Sigmoid colon (tissue), 7 donors: Measurements from ENCODE around the gene PLPP4. TPM values are rescaled to one million over a fixed set of nuclear protein-coding genes. Genes with fewer than 3 reads are reported as not detected.

ENCODE experiments used
- DNase-seq: peaks from one replicate; pipeline ENCODE4 v3.0.0-alpha.2; 2019
- H3K27ac ChIP-seq, 4 donors: fragments of 200-600 bp; sonication (generic); one replicate each; pipeline ENCODE4 v1.5.1; 2016 to 2019; ENCODE audit warnings: mild to moderate bottlenecking in 1 of 4
- H3K27me3 ChIP-seq, 3 donors: fragments of 200-600 bp; sonication (generic); one replicate each; pipeline ENCODE4 v1.5.1; 2019; ENCODE audit warnings: mild to moderate bottlenecking in 1 of 3
- H3K36me3 ChIP-seq, 4 donors: fragments of 200-600 bp; sonication (generic); one replicate each; pipeline ENCODE4 v1.5.1; 2016 to 2019
- H3K4me1 ChIP-seq, 4 donors: fragments of 200-600 bp; sonication (generic); one replicate each; pipeline ENCODE4 v1.5.1; 2017 to 2019
- H3K4me3 ChIP-seq, 4 donors: fragments of 200-600 bp; sonication (generic); one replicate each; pipeline ENCODE4 v1.5.1; 2017 to 2019; ENCODE audit warnings: mild to moderate bottlenecking in 2 of 4, moderate library complexity in 1 of 4
- H3K9me3 ChIP-seq, 4 donors: fragments of 200-600 bp in 3 of 4; sonication (generic) in 3 of 4; one replicate each; pipeline versions ENCODE4 v1.5.1 to v1.6.1; 2013 to 2019
- EP300 ChIP-seq, 4 donors: sonication (generic); formaldehyde crosslinking; IDR thresholded peaks; one replicate each; pipeline ENCODE4 v1.6.1; 2017; ENCODE audit warnings: antibody characterized with exemption in 4 of 4
- POLR2A ChIP-seq, 2 donors: fragments of 450-650 bp; IDR thresholded peaks; one replicate each; pipeline ENCODE4 v1.6.1; 2016; ENCODE audit warnings: antibody characterized with exemption in 2 of 2, mild to moderate bottlenecking in 2 of 2, moderate library complexity in 2 of 2
- POLR2AphosphoS5 ChIP-seq, 4 donors: sonication (generic); formaldehyde crosslinking; IDR thresholded peaks; one replicate each; pipeline ENCODE4 v1.6.1; 2017; ENCODE audit warnings: antibody characterized with exemption in 4 of 4
- WGBS, 2 donors: extraction: QIAGEN DNeasy Blood & Tissue Kit; methylation state at CpG; one replicate each; pipeline ENCODE4 v1.1.7; 2013; 5-methylcytosine and 5-hydroxymethylcytosine counted together
- intact Hi-C: fragments of 100-400 bp; cut with DNase I; formaldehyde crosslinking; loops from one replicate; pipeline ENCODE4 v1.15.1; 2023
- polyA plus RNA-seq, 3 donors: library from polyadenylated mRNA; stranded (reverse); fragments of 200-250 nt; gene quantifications; one replicate each; pipeline ENCODE4 v1.2.3, GENCODE V29; 2013
- total RNA-seq, 4 donors: library from RNA; depleted of rRNA; stranded (reverse); fragments of >200 nt; gene quantifications; one replicate each; pipeline ENCODE4 v1.1.0, GENCODE V29; 2016
- TF ChIP-seq, protein P1 (sequence below), 4 experiments: fragments of 450-650 bp in 3 of 4; fragments of 200-600 bp in 1 of 4; IDR thresholded peaks; one replicate each; pipeline ENCODE4 v1.5.1; 2016 to 2019; ENCODE audit warnings: antibody characterized with exemption in 4 of 4, mild to moderate bottlenecking in 3 of 4, moderate library complexity in 2 of 4
- donor health status: healthy with polysubstance abuse.
- donor health status: Bipolar disorder and iron deficiency.
- donor health status: healthy.

Gene PLPP4
- total and polyA plus RNA-seq, 7 donors: 0.96 to 3.2 (median 2.6) TPM; not detected in 2

DNA sequence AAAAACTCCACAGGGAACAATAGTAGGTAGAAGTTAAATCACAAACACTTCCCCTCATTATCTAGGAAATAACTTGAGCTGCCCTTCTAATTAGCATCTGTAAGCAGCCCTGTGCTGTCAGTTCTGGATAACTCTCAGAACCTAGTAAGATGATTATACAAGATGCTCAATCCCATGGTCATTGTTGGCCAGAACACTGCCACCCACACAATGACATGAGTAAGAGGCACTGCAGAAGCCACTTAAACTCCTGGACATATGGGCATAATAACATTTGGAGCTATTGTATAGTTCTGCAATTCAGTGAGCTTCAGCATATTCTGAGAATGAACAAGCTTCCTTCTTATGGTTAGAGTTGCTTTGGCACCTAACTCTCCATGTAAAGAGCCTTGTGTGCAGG is 153.8 kb downstream of the PLPP4 start:
- DNase-seq: no peak
- Histone ChIP-seq H3K36me3 (no peaks in the 10 kb centered on the region), H3K9me3 (peaks cover 0 to 3% (median 0%) of the 10 kb centered on the region in 4 donors), H3K27me3 (no peaks in the 10 kb centered on the region), H3K4me1 (no peaks in the 10 kb centered on the region), H3K4me3 (no peak overlapping the region), H3K27ac (no peak overlapping the region)
- TF ChIP-seq, protein P1, sequence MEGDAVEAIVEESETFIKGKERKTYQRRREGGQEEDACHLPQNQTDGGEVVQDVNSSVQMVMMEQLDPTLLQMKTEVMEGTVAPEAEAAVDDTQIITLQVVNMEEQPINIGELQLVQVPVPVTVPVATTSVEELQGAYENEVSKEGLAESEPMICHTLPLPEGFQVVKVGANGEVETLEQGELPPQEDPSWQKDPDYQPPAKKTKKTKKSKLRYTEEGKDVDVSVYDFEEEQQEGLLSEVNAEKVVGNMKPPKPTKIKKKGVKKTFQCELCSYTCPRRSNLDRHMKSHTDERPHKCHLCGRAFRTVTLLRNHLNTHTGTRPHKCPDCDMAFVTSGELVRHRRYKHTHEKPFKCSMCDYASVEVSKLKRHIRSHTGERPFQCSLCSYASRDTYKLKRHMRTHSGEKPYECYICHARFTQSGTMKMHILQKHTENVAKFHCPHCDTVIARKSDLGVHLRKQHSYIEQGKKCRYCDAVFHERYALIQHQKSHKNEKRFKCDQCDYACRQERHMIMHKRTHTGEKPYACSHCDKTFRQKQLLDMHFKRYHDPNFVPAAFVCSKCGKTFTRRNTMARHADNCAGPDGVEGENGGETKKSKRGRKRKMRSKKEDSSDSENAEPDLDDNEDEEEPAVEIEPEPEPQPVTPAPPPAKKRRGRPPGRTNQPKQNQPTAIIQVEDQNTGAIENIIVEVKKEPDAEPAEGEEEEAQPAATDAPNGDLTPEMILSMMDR (IDR thresholded peaks at IDR 0.05): no peak
- TF ChIP-seq POLR2AphosphoS5 (IDR thresholded peaks at IDR 0.05): no peak
- no peak for TF ChIP-seq POLR2A (IDR thresholded peaks at IDR 0.05)
- no peak for TF ChIP-seq EP300 (IDR thresholded peaks at IDR 0.05)
- intact Hi-C loops: no loop called here

- Histone ChIP-seq H3K9me3 (peaks cover 0 to 12% (median 0%) of the 10 kb centered on the region in 4 donors), H3K27me3 (no peaks in the 10 kb centered on the region), H3K4me1 (no peaks in the 10 kb centered on the region), H3K27ac (no peak overlapping the region), H3K36me3 (no peaks in the 10 kb centered on the region), H3K4me3 (no peak overlapping the region)
- TF ChIP-seq POLR2AphosphoS5 (IDR thresholded peaks at IDR 0.05) (no peak), POLR2A (IDR thresholded peaks at IDR 0.05) (no peak), EP300 (IDR thresholded peaks at IDR 0.05) (no peak)
- TF ChIP-seq, protein P1 (IDR thresholded peaks at IDR 0.05): no peak
- DNase-seq: no peak
- intact Hi-C loops: no loop called here
- 77 to 87% methylated on average over 2 of the region's 2 CpGs for WGBS, 2 donors
Observed at GRCh38 chr10:120612756-120613155, 155.7 kb downstream of the PLPP4 start.

- no peak overlapping the region for H3K4me3 ChIP-seq
- peaks cover 0 to 12% (median 0%) of the 10 kb centered on the region in 4 donors for H3K9me3 ChIP-seq
- 78 to 82% methylated on average over 3 of the region's 3 CpGs for WGBS, 2 donors
- intact Hi-C loops: no loop called here
- no peaks in the 10 kb centered on the region for H3K27me3 ChIP-seq
- TF ChIP-seq, protein P1 (IDR thresholded peaks at IDR 0.05): no peak
- TF ChIP-seq POLR2AphosphoS5 (IDR thresholded peaks at IDR 0.05): no peak
- TF ChIP-seq POLR2A (IDR thresholded peaks at IDR 0.05): no peak
- no peak for TF ChIP-seq EP300 (IDR thresholded peaks at IDR 0.05)
- no peaks in the 10 kb centered on the region for H3K36me3 ChIP-seq
- no peaks in the 10 kb centered on the region for H3K4me1 ChIP-seq
- H3K27ac ChIP-seq: no peak overlapping the region
- no peak for DNase-seq
Observed at GRCh38 chr10:120613180-120613579, 156.2 kb downstream of the PLPP4 start.

GRCh38 chr10:120614680-120615079 is 157.7 kb downstream of the PLPP4 start:
- no peak for DNase-seq
- Histone ChIP-seq H3K9me3 (peaks cover 0 to 12% (median 0%) of the 10 kb centered on the region in 4 donors), H3K4me3 (no peak overlapping the region), H3K27me3 (no peaks in the 10 kb centered on the region), H3K36me3 (no peaks in the 10 kb centered on the region), H3K4me1 (no peaks in the 10 kb centered on the region), H3K27ac (no peak overlapping the region)
- intact Hi-C loops: no loop called here
- TF ChIP-seq, protein P1 (IDR thresholded peaks at IDR 0.05): no peak
- TF ChIP-seq POLR2A (IDR thresholded peaks at IDR 0.05): no peak
- TF ChIP-seq POLR2AphosphoS5 (IDR thresholded peaks at IDR 0.05): no peak

GRCh38 chr10:120616311-120616911 is 159.4 kb downstream of the PLPP4 start:
- no peak for DNase-seq
- no peak for TF ChIP-seq POLR2A (IDR thresholded peaks at IDR 0.05)
- no peak for TF ChIP-seq EP300 (IDR thresholded peaks at IDR 0.05)
- TF ChIP-seq POLR2AphosphoS5 (IDR thresholded peaks at IDR 0.05): no peak
- TF ChIP-seq, protein P1 (IDR thresholded peaks at IDR 0.05): no peak
- no peak overlapping the region for H3K4me3 ChIP-seq
- intact Hi-C loops: no loop called here
- H3K36me3 ChIP-seq: no peaks in the 10 kb centered on the region
- WGBS, 2 donors: 53 to 57% methylated on average over 3 of the region's 3 CpGs
- no peak overlapping the region for H3K27ac ChIP-seq
- no peaks in the 10 kb centered on the region for H3K27me3 ChIP-seq
- no peaks in the 10 kb centered on the region for H3K4me1 ChIP-seq
- peaks cover 0 to 12% (median 0%) of the 10 kb centered on the region in 4 donors for H3K9me3 ChIP-seq
